Measurements from ENCODE around the gene FBP2.
"Not testable (repeated sequence)": the region's sequence is repeated elsewhere in the genome, so short reads cannot be mapped to it uniquely, and the experiment has no call there.

FBP2 gene

DNA sequence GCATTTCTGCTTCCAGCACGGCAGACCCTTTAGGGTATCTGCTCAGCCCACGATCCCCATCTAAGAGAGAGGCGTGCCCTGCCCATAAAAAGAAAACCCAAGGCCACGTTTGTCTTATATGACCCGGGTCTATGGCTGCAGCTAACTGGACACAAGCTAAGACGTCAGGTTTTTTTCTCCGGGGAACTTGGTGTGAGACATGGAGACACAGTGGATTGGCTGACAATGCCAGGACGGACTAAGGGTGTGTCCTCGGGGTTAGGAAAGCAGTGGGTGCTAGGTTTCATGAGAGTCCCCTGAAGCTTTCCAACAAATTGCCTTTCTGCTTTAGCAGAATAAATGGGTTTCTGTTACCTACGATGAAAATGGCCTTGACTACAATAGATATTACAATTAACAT is 7.1 kb upstream of the FBP2 start:
- no peak overlapping the region for H3K27ac ChIP-seq (ENCODE audit: low read depth, low read length)

GRCh38 chr9:94600258-94600657 is 6.6 kb upstream of the FBP2 start:
- H3K4me2 ChIP-seq (ENCODE audit: low read length) = no peak overlapping the region
- H3F3A ChIP-seq (ENCODE audit: control insufficient read depth, insufficient read depth) = no peaks in the 10 kb centered on the region
- no peak overlapping the region for H3K27ac ChIP-seq (ENCODE audit: low read depth, low read length)
- H3K9me2 ChIP-seq (replicated peaks; ENCODE audit: control insufficient read depth, low read length) = no peaks in the 10 kb centered on the region
- H3K9me3 ChIP-seq (ENCODE audit: control insufficient read depth, insufficient read depth, low read length) = no peaks in the 10 kb centered on the region
- no peaks in the 10 kb centered on the region for H3K79me2 ChIP-seq (ENCODE audit: control insufficient read depth, low read length)
- no peaks in the 10 kb centered on the region for H3K36me3 ChIP-seq (ENCODE audit: control insufficient read depth, low read length)
- no peak overlapping the region for H3K4me3 ChIP-seq (ENCODE audit: low read length)
- TF ChIP-seq CTCF (IDR thresholded peaks at IDR 0.05; ENCODE audit: low read depth, low read length, poor library complexity, severe bottlenecking) = no peak
- no peak for TF ChIP-seq EZH2phosphoT487 (IDR thresholded peaks at IDR 0.05; ENCODE audit: borderline replicate concordance, low read length)
- no peaks in the 10 kb centered on the region for H3K4me1 ChIP-seq (ENCODE audit: control insufficient read depth, low read length)
- H3K27me3 ChIP-seq (ENCODE audit: control insufficient read depth, low read length) = peaks cover 6% of the 10 kb centered on the region
- no peaks in the 10 kb centered on the region for H4K20me1 ChIP-seq (ENCODE audit: control insufficient read depth, insufficient read depth, low read depth, low read length)

More for the DNA sequence above, 7.1 kb upstream of the FBP2 start:
- Histone ChIP-seq H3F3A (ENCODE audit: control insufficient read depth, insufficient read depth) (no peaks in the 10 kb centered on the region), H3K4me3 (ENCODE audit: low read length) (no peak overlapping the region), H4K20me1 (ENCODE audit: control insufficient read depth, insufficient read depth, low read depth, low read length) (no peaks in the 10 kb centered on the region), H3K4me1 (ENCODE audit: control insufficient read depth, low read length) (no peaks in the 10 kb centered on the region), H3K9me2 (replicated peaks; ENCODE audit: control insufficient read depth, low read length) (no peaks in the 10 kb centered on the region), H3K27me3 (ENCODE audit: control insufficient read depth, low read length) (peaks cover 11% of the 10 kb centered on the region), H3K79me2 (ENCODE audit: control insufficient read depth, low read length) (no peaks in the 10 kb centered on the region), H3K9me3 (ENCODE audit: control insufficient read depth, insufficient read depth, low read length) (no peaks in the 10 kb centered on the region), H3K4me2 (ENCODE audit: low read length) (no peak overlapping the region), H3K36me3 (ENCODE audit: control insufficient read depth, low read length) (no peaks in the 10 kb centered on the region)
- TF ChIP-seq CTCF (IDR thresholded peaks at IDR 0.05; ENCODE audit: low read depth, low read length, poor library complexity, severe bottlenecking) (no peak), EZH2phosphoT487 (IDR thresholded peaks at IDR 0.05; ENCODE audit: borderline replicate concordance, low read length) (no peak)

GRCh38 chr9:94599102-94599501 is 5.5 kb upstream of the FBP2 start:
- Histone ChIP-seq H3K27me3 (ENCODE audit: control insufficient read depth, low read length) (no peaks in the 10 kb centered on the region), H3K4me1 (ENCODE audit: control insufficient read depth, low read length) (no peaks in the 10 kb centered on the region), H3K4me2 (ENCODE audit: low read length) (no peak overlapping the region), H3F3A (ENCODE audit: control insufficient read depth, insufficient read depth) (no peaks in the 10 kb centered on the region), H3K36me3 (ENCODE audit: control insufficient read depth, low read length) (no peaks in the 10 kb centered on the region), H3K27ac (ENCODE audit: low read depth, low read length) (no peak overlapping the region), H3K4me3 (ENCODE audit: low read length) (no peak overlapping the region), H3K79me2 (ENCODE audit: control insufficient read depth, low read length) (no peaks in the 10 kb centered on the region), H3K9me3 (ENCODE audit: control insufficient read depth, insufficient read depth, low read length) (no peaks in the 10 kb centered on the region), H4K20me1 (ENCODE audit: control insufficient read depth, insufficient read depth, low read depth, low read length) (no peaks in the 10 kb centered on the region), H3K9me2 (replicated peaks; ENCODE audit: control insufficient read depth, low read length) (no peaks in the 10 kb centered on the region)
- TF ChIP-seq EZH2phosphoT487 (IDR thresholded peaks at IDR 0.05; ENCODE audit: borderline replicate concordance, low read length) = no peak

- H3K4me2 ChIP-seq (ENCODE audit: low read length) = not testable (repeated sequence)
These were observed 941 bp downstream of the FBP2 start for GRCh38 chr9:94592683-94593082.

More at GRCh38 chr9:94592683-94593082, 941 bp downstream of the FBP2 start:
- not testable (repeated sequence) for H3F3A ChIP-seq (ENCODE audit: control insufficient read depth, insufficient read depth); H3K36me3 ChIP-seq (ENCODE audit: control insufficient read depth, low read length); H3K27ac ChIP-seq (ENCODE audit: low read depth, low read length); H3K4me1 ChIP-seq (ENCODE audit: control insufficient read depth, low read length); H3K4me3 ChIP-seq (ENCODE audit: low read length); H4K20me1 ChIP-seq (ENCODE audit: control insufficient read depth, insufficient read depth, low read depth, low read length); H3K27me3 ChIP-seq (ENCODE audit: control insufficient read depth, low read length); H3K9me3 ChIP-seq (ENCODE audit: control insufficient read depth, insufficient read depth, low read length); H3K79me2 ChIP-seq (ENCODE audit: control insufficient read depth, low read length); H3K9me2 ChIP-seq (replicated peaks; ENCODE audit: control insufficient read depth, low read length)

Data from DOHH2 (cell line).